ENCODE measurements around the gene ZNF428. TPM values are rescaled to one million over a fixed set of nuclear protein-coding genes. Genes with fewer than 3 reads are reported as not detected.

ZNF428 gene
- total and polyA plus RNA-seq, 2 of the 4 experiments (the other 2 are of a cell fraction), result 9.9 to 32.3 TPM

DNA sequence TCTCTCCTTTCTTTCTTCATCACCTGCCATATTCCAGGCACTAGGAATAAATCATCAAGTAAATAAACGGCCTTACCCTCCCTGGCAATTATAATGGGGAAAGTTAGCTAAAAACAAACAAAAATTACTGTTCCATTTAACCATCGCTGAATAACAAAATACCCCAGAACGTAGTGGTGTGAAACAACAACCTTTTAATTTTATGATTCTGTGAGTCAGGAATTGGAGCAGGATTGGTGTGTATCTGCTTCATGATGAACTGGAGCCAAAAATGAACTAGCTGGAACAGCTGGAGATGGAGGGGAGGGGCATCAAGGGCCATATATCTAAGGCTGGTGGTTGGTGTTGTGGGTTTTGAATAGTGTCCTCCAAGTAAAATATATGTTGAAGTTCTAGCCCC, 23.9 kb upstream of the ZNF428 start:
- no TSS peak for BruUV-seq (replicated peaks)
- no peak overlapping the region for H2AFZ ChIP-seq (replicated peaks; ENCODE audit: low read length, poor library complexity)
- no CpG with 5 or more reads among the region's 3 CpGs for WGBS, 2 experiments (ENCODE audit: extremely low coverage in 2 of 2, insufficient read length in 1 of 2)

More for the DNA sequence above, 23.9 kb upstream of the ZNF428 start:
- no peak overlapping the region for H4K91ac ChIP-seq (ENCODE audit: insufficient read depth, low read depth, low read length)
- H3K4ac ChIP-seq (ENCODE audit: low read depth, low read length), result no peak overlapping the region
- dilution Hi-C loops (cut with HindIII; ENCODE audit: low sequenced_read_pairs, unreplicated experiment), result no loop called here
- no peak overlapping the region for H2BK5ac ChIP-seq (ENCODE audit: low read depth, low read length, poor library complexity, severe bottlenecking)
- TF ChIP-seq RCOR1 (IDR thresholded peaks at IDR 0.05; ENCODE audit: insufficient replicate concordance, low read length), result no peak
- no peak for TF ChIP-seq POLR2A (IDR thresholded peaks at IDR 0.05; ENCODE audit: low read depth, low read length)
- TF ChIP-seq NFE2L2 (IDR thresholded peaks at IDR 0.05; ENCODE audit: low read depth, low read length), result no peak
- TF ChIP-seq CEBPB (IDR thresholded peaks at IDR 0.05; ENCODE audit: low read depth, low read length), result no peak
- no peak for TF ChIP-seq RFX5 (IDR thresholded peaks at IDR 0.05; ENCODE audit: low read depth, low read length)
- TF ChIP-seq MAFK (IDR thresholded peaks at IDR 0.05; ENCODE audit: low read depth, low read length), result no peak
- TF ChIP-seq RAD21 (IDR thresholded peaks at IDR 0.05; ENCODE audit: low read length), result no peak
- no peak for TF ChIP-seq FOS (IDR thresholded peaks at IDR 0.05; ENCODE audit: low read depth, low read length)
- TF ChIP-seq, protein P1, sequence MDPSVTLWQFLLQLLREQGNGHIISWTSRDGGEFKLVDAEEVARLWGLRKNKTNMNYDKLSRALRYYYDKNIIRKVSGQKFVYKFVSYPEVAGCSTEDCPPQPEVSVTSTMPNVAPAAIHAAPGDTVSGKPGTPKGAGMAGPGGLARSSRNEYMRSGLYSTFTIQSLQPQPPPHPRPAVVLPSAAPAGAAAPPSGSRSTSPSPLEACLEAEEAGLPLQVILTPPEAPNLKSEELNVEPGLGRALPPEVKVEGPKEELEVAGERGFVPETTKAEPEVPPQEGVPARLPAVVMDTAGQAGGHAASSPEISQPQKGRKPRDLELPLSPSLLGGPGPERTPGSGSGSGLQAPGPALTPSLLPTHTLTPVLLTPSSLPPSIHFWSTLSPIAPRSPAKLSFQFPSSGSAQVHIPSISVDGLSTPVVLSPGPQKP (IDR thresholded peaks at IDR 0.05; ENCODE audit: borderline replicate concordance, low read depth, low read length), result no peak
- TF ChIP-seq MXI1 (IDR thresholded peaks at IDR 0.05; ENCODE audit: borderline replicate concordance, low read depth, low read length), result no peak
- no peak for TF ChIP-seq SMC3 (IDR thresholded peaks at IDR 0.05; ENCODE audit: low read depth, low read length)
- no peak for TF ChIP-seq CHD1 (IDR thresholded peaks at IDR 0.05; ENCODE audit: low read depth, low read length)
- TF ChIP-seq MAZ (IDR thresholded peaks at IDR 0.05; ENCODE audit: borderline replicate concordance, low read depth, low read length), result no peak
- TF ChIP-seq CTCF (conservative IDR thresholded peaks at IDR 0.05; ENCODE audit: low read depth, low read length), result no peak
- no peak for TF ChIP-seq BHLHE40 (IDR thresholded peaks at IDR 0.05; ENCODE audit: low read depth, low read length)
- no peak for TF ChIP-seq USF2 (IDR thresholded peaks at IDR 0.05; ENCODE audit: low read depth, low read length)
- peaks cover 5% of the 10 kb centered on the region for H3K4me1 ChIP-seq (ENCODE audit: control insufficient read depth, insufficient read depth, low read length)
- H3K36me3 ChIP-seq (ENCODE audit: control insufficient read depth, insufficient read depth, low read length), result peaks cover 7% of the 10 kb centered on the region
- H3K9me3 ChIP-seq (ENCODE audit: control insufficient read depth, insufficient read depth, low read length), result no peaks in the 10 kb centered on the region
- no peaks in the 10 kb centered on the region for H4K20me1 ChIP-seq (ENCODE audit: insufficient read depth, low read length)
- H3K14ac ChIP-seq (replicated peaks; ENCODE audit: low read depth, low read length), result no peak overlapping the region
- intact Hi-C loops (cut with micrococcal nuclease), result no loop called here
- H2AK5ac ChIP-seq (ENCODE audit: low read depth, low read length), result no peak overlapping the region
- no peak overlapping the region for H3K4me3 ChIP-seq (ENCODE audit: insufficient read depth, low read depth, low read length)
- no peak overlapping the region for H2BK15ac ChIP-seq (ENCODE audit: low read depth, low read length)
- H3K56ac ChIP-seq (ENCODE audit: extremely low read depth, insufficient read depth, low read length), result no peak overlapping the region
- ChIA-PET POLR2A (ENCODE audit: unreplicated experiment) (no interaction called here), CTCF (no interaction called here)
- H2AK9ac ChIP-seq (replicated peaks; ENCODE audit: low read depth, low read length, poor library complexity), result no peak overlapping the region
- peaks cover 20% of the 10 kb centered on the region for H3K27me3 ChIP-seq (ENCODE audit: control insufficient read depth, insufficient read depth, low read length)
- no peak overlapping the region for H3K27ac ChIP-seq (ENCODE audit: insufficient read depth, low read length)
- H2BK20ac ChIP-seq (ENCODE audit: low read depth, low read length), result no peak overlapping the region
- no peak overlapping the region for H3K18ac ChIP-seq (ENCODE audit: low read depth, low read length)
- H4K8ac ChIP-seq (ENCODE audit: low read depth in 2 of 2, low read length in 2 of 2), result no peak overlapping the region
- H3K23ac ChIP-seq (ENCODE audit: low read depth, low read length), result no peak overlapping the region
- H3K9ac ChIP-seq (ENCODE audit: low read depth, low read length), result no peak overlapping the region
- H3K4me2 ChIP-seq (ENCODE audit: low read depth, low read length), result no peak overlapping the region
- no peak overlapping the region for H4K5ac ChIP-seq (ENCODE audit: low read depth, low read length)
- in situ Hi-C loops (cut with MboI; ENCODE audit: low sequenced_read_pairs), result no loop called here
- no peaks in the 10 kb centered on the region; a peak in 1 of 4 replicates for H3K79me1 ChIP-seq (ENCODE audit: low read depth in 1 of 2, low read length in 2 of 2)
- no peaks in the 10 kb centered on the region for H3K9me1 ChIP-seq (ENCODE audit: insufficient read depth, low read length)
- DNase-seq (no peak), ATAC-seq (ENCODE audit: low read depth) (no peak)
- H2BK120ac ChIP-seq (ENCODE audit: low read depth, low read length), result no peak overlapping the region

All from IMR-90 (cell line).